ENCODE data around the gene FNTB.

DNA sequence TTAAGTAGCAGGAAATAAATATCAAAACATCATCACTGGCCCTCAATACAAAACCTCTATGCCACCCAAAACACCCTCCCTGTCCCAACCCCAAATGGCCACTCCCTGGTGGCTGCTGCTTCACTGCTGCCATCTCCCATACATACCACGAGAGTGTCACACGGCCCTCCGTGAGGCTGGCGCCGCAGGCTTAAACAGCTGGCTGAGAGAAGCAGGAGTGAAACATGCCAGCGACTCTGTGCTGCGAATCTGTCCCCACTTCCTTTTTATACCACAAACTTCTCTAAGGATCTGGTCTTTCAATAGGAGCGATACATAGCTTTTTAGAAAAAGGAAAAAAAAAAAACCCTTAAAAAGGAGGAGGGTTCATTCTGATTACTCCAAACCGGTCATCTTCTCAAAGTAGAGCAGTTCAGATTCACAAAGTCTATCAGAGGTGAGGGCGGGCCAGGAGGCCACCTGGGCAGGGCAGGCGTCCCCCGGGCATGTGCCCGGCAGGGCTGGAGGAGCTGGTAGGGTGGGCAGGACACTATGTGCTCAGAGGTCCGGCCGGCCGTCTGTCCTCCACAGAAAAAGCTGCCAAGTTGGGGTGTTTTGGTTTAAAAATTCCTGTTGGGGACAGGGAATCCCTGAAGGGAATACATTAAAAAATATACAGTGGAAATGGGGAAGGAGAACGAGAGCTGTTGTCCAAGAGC is 89.1 kb downstream of the FNTB start:
- TF ChIP-seq, protein P1, sequence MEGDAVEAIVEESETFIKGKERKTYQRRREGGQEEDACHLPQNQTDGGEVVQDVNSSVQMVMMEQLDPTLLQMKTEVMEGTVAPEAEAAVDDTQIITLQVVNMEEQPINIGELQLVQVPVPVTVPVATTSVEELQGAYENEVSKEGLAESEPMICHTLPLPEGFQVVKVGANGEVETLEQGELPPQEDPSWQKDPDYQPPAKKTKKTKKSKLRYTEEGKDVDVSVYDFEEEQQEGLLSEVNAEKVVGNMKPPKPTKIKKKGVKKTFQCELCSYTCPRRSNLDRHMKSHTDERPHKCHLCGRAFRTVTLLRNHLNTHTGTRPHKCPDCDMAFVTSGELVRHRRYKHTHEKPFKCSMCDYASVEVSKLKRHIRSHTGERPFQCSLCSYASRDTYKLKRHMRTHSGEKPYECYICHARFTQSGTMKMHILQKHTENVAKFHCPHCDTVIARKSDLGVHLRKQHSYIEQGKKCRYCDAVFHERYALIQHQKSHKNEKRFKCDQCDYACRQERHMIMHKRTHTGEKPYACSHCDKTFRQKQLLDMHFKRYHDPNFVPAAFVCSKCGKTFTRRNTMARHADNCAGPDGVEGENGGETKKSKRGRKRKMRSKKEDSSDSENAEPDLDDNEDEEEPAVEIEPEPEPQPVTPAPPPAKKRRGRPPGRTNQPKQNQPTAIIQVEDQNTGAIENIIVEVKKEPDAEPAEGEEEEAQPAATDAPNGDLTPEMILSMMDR (IDR thresholded peaks at IDR 0.05): no peak
- TF ChIP-seq POLR2A (IDR thresholded peaks at IDR 0.05): no peak
